Measurements from ENCODE around the gene CD300LB.

DNA sequence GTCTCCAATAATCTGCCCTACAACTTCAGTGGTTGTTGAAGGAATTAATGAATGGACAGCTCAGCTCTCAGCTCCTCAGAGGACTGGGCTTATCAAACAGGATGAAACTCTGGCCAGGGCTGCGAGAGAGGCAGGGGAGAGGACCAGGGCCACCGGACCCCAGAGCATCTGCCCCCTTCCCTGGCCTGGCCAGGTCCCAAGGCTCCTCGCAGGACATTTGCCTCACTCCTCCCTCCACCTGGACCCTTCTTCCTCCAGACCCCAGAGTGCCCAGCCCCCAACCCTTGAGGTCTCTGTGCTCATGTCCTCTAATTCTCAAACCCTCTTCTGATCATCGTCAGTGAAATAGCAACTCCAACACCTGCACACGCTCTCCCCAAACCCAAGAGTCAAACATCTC is 10.9 kb upstream of the CD300LB start:
- TF ChIP-seq CTCF (IDR thresholded peaks at IDR 0.05; ENCODE audit: borderline replicate concordance, extremely low read depth, low read length, poor library complexity, severe bottlenecking) (no peak), EZH2 (IDR thresholded peaks at IDR 0.05; ENCODE audit: borderline replicate concordance, low read depth, low read length, severe bottlenecking) (no peak)

Measured in DND-41 (cell line).